Measurements from ENCODE around the gene AKAP13. TPM values are rescaled to one million over a fixed set of nuclear protein-coding genes. Genes with fewer than 3 reads are reported as not detected.

AKAP13 gene
- total RNA-seq, 1 experiment from 2014 or later: 49.6 TPM

- ChIA-PET CTCF (no interaction called here), POLR2A (no interaction called here)
- Mint-ChIP-seq H3K27me3 (ENCODE audit: insufficient read depth, unreplicated experiment) (no peaks in the 10 kb centered on the region), H3K4me1 (ENCODE audit: low read depth, unreplicated experiment) (no peaks in the 10 kb centered on the region), H3K4me3 (ENCODE audit: unreplicated experiment) (no peak overlapping the region), H3K27ac (ENCODE audit: unreplicated experiment) (no peak overlapping the region), H3K36me3 (ENCODE audit: insufficient read depth, unreplicated experiment) (peaks cover 76% of the 10 kb centered on the region), H3K9me3 (ENCODE audit: unreplicated experiment) (no peaks in the 10 kb centered on the region)
- Histone ChIP-seq H3K27me3 (replicated peaks; ENCODE audit: control insufficient read depth, insufficient read depth, low read length) (no peaks in the 10 kb centered on the region), H3K9me3 (no peaks in the 10 kb centered on the region), H3K36me3 (ENCODE audit: control insufficient read depth, insufficient read depth, low read length) (peaks cover 2% of the 10 kb centered on the region; the same call in 1 of the 2 replicates), H3K4me3 (ENCODE audit: low read depth, low read length) (no peak overlapping the region), H3K4me1 (no peaks in the 10 kb centered on the region)
- DNase-seq: peak in 1 of 2 experiments; percentile 26
- no TSS peak for BruUV-seq (replicated peaks)
- no peak for TF ChIP-seq CTCF (IDR thresholded peaks at IDR 0.05; ENCODE audit: insufficient read depth in 1 of 2, low read depth in 1 of 2, low read length in 1 of 2, severe bottlenecking in 1 of 2, unreplicated experiment in 1 of 2)
- intact Hi-C loops (cut with micrococcal nuclease; ENCODE audit: unreplicated experiment): no loop called here
These were observed 371.1 kb downstream of the AKAP13 start for GRCh38 chr15:85751291-85752123.

GRCh38 chr15:85752124-85752475 lies 371.7 kb downstream of the AKAP13 start:
- Histone ChIP-seq H3K4me1 (no peaks in the 10 kb centered on the region), H3K36me3 (ENCODE audit: control insufficient read depth, insufficient read depth, low read length) (peaks cover 2% of the 10 kb centered on the region; the same call in 1 of the 2 replicates), H3K4me3 (ENCODE audit: low read depth, low read length) (no peak overlapping the region), H3K9me3 (no peaks in the 10 kb centered on the region), H3K27me3 (replicated peaks; ENCODE audit: control insufficient read depth, insufficient read depth, low read length) (no peaks in the 10 kb centered on the region)
- intact Hi-C loops (cut with micrococcal nuclease; ENCODE audit: unreplicated experiment): no loop called here
- CTCF ChIA-PET: interaction anchor here (1.2 kb wide), 1 partner anchor 88 kb away, joined by 3 read pairs; no protein-coding TSS in a partner anchor
- Mint-ChIP-seq H3K27ac (ENCODE audit: unreplicated experiment) (no peak overlapping the region), H3K4me1 (ENCODE audit: low read depth, unreplicated experiment) (no peaks in the 10 kb centered on the region), H3K36me3 (ENCODE audit: insufficient read depth, unreplicated experiment) (peaks cover 75% of the 10 kb centered on the region), H3K9me3 (ENCODE audit: unreplicated experiment) (no peaks in the 10 kb centered on the region), H3K27me3 (ENCODE audit: insufficient read depth, unreplicated experiment) (no peaks in the 10 kb centered on the region), H3K4me3 (ENCODE audit: unreplicated experiment) (no peak overlapping the region)
- no TSS peak for BruUV-seq (replicated peaks)
- POLR2A ChIA-PET: no interaction called here
- DNase-seq: no peak
- TF ChIP-seq CTCF (IDR thresholded peaks at IDR 0.05; ENCODE audit: insufficient read depth in 1 of 2, low read depth in 1 of 2, low read length in 1 of 2, severe bottlenecking in 1 of 2, unreplicated experiment in 1 of 2): no peak

- Mint-ChIP-seq H3K4me3 (ENCODE audit: unreplicated experiment) (no peak overlapping the region), H3K27me3 (ENCODE audit: insufficient read depth, unreplicated experiment) (no peaks in the 10 kb centered on the region), H3K9me3 (ENCODE audit: unreplicated experiment) (no peaks in the 10 kb centered on the region), H3K36me3 (ENCODE audit: insufficient read depth, unreplicated experiment) (peaks cover 73% of the 10 kb centered on the region), H3K4me1 (ENCODE audit: low read depth, unreplicated experiment) (no peaks in the 10 kb centered on the region), H3K27ac (ENCODE audit: unreplicated experiment) (no peak overlapping the region)
- Histone ChIP-seq H3K27me3 (replicated peaks; ENCODE audit: control insufficient read depth, insufficient read depth, low read length) (no peaks in the 10 kb centered on the region), H3K9me3 (no peaks in the 10 kb centered on the region), H3K36me3 (ENCODE audit: control insufficient read depth, insufficient read depth, low read length) (peaks cover 2% of the 10 kb centered on the region; the same call in 1 of the 2 replicates), H3K4me3 (ENCODE audit: low read depth, low read length) (no peak overlapping the region), H3K4me1 (no peaks in the 10 kb centered on the region)
- BruUV-seq (replicated peaks): no TSS peak
- ChIA-PET CTCF (interaction anchor here (1.2 kb wide), 1 partner anchor 88 kb away, joined by 3 read pairs; no protein-coding TSS in a partner anchor), POLR2A (no interaction called here)
- TF ChIP-seq CTCF (IDR thresholded peaks at IDR 0.05; ENCODE audit: insufficient read depth in 1 of 2, low read depth in 1 of 2, low read length in 1 of 2, severe bottlenecking in 1 of 2, unreplicated experiment in 1 of 2): no peak
- DNase-seq: peak in 1 of 2 experiments; percentile 19
- intact Hi-C loops (cut with micrococcal nuclease; ENCODE audit: unreplicated experiment): no loop called here
These were observed 372.1 kb downstream of the AKAP13 start for GRCh38 chr15:85752491-85752961.
